NB4 (cell line): ENCODE results near the gene ETV6.

Source experiments
- CTCF ChIP-seq: IDR thresholded peaks from one replicate; pipeline ENCODE4 v1.5.1; 2012; ENCODE audit warnings: low read depth, low read length
- MAX ChIP-seq: IDR thresholded peaks from 2 replicates; pipeline ENCODE4 v1.6.1; 2011; ENCODE audit warnings: low read depth, low read length
- MYC ChIP-seq: IDR thresholded peaks from 2 replicates; pipeline ENCODE4 v1.6.1; 2011; ENCODE audit warnings: low read depth, low read length
- POLR2A ChIP-seq: IDR thresholded peaks from 2 replicates; pipeline ENCODE4 v1.6.1; 2011; ENCODE audit warnings: mild to moderate bottlenecking; ENCODE audit not compliant: insufficient read length; ENCODE audit errors: extremely low read depth

- TF ChIP-seq POLR2A (no peak), CTCF (no peak), MYC (no peak), MAX (no peak)
These were observed 95.6 kb downstream of the ETV6 start for GRCh38 chr12:11745113-11745512.
